A673 (cell line): ENCODE results near the gene TNFRSF14.

ENCODE experiments used
- CTCF ChIP-seq: fragments of 300-800, 200-600 bp; sonication (generic); conservative IDR thresholded peaks from 2 replicates; pipeline ENCODE4 v1.5.1; 2017; ENCODE audit warnings: low read depth, mild to moderate bottlenecking, antibody characterized with exemption, low read length, moderate library complexity, mixed read lengths
- EZH2 ChIP-seq: fragments of 200-600 bp; sonication (generic); IDR thresholded peaks from 2 replicates; pipeline ENCODE4 v1.6.1; 2017; ENCODE audit warnings: borderline replicate concordance, low read depth, mild to moderate bottlenecking, mixed read lengths, antibody characterized with exemption, low read length; ENCODE audit not compliant: poor library complexity, severe bottlenecking

GRCh38 chr1:2555634-2556276, 416 bp upstream of the TNFRSF14 start:
- no peak for TF ChIP-seq EZH2
- TF ChIP-seq CTCF, result no peak
